ENCODE measurements around the gene MRPL24. TPM values are rescaled to one million over a fixed set of nuclear protein-coding genes. Genes with fewer than 3 reads are reported as not detected.

The MRPL24 gene
- total and polyA plus RNA-seq, 9 of the 15 experiments (the other 6 are each of a cell fraction or from before 2014, with no cell fraction given), result 74.3 to 267 (median 113) TPM

GRCh38 chr1:156727926-156728598 lies 12.8 kb downstream of the MRPL24 start, which contains the start of gene METTL25B (continued):
- TF ChIP-seq CBX8 (IDR thresholded peaks at IDR 0.05; ENCODE audit: borderline replicate concordance, extremely low read depth, low read depth, low read length, poor library complexity, severe bottlenecking), result no peak
- no peak for TF ChIP-seq DACH1 (IDR thresholded peaks at IDR 0.05; ENCODE audit: partially characterized antibody)
- no peak for TF ChIP-seq SMARCA4 (IDR thresholded peaks at IDR 0.05)
- TF ChIP-seq FOXJ2 (tag; IDR thresholded peaks at IDR 0.05), result no peak
- TF ChIP-seq FIP1L1 (IDR thresholded peaks at IDR 0.05; ENCODE audit: low read depth, low read length, poor library complexity, severe bottlenecking), result no peak
- TF ChIP-seq ZNF512 (tag; IDR thresholded peaks at IDR 0.05), result no peak
- no peak for TF ChIP-seq SRF (CRISPR knock-in tag; IDR thresholded peaks at IDR 0.05)
- TF ChIP-seq ZBTB11 (CRISPR knock-in tag; IDR thresholded peaks at IDR 0.05), result no peak; a peak in 1 of 6 replicates
- peak in 1 of 2 experiments; percentile 72; a peak in 2 of 4 replicates for TF ChIP-seq SIN3A (IDR thresholded peaks at IDR 0.05; ENCODE audit: borderline replicate concordance in 2 of 2, control insufficient read depth in 1 of 2, low read depth in 2 of 2, low read length in 2 of 2)
- no peak for TF ChIP-seq FOXM1 (IDR thresholded peaks at IDR 0.05; ENCODE audit: low read depth)
- TF ChIP-seq FOXM1 (CRISPR knock-in tag; IDR thresholded peaks at IDR 0.05; ENCODE audit: low read depth), result no peak
- TF ChIP-seq ZBTB1 (CRISPR knock-in tag; IDR thresholded peaks at IDR 0.05; ENCODE audit: borderline replicate concordance, low read depth), result no peak
- peak; percentile 65 for TF ChIP-seq ETV1 (tag; conservative IDR thresholded peaks at IDR 0.05; ENCODE audit: low read depth)
- TF ChIP-seq ZFP91 (CRISPR knock-in tag; IDR thresholded peaks at IDR 0.05), result 0 out of 2 replicates have a peak, but pooled peaks have one; percentile 18
- TF ChIP-seq ZBTB2 (IDR thresholded peaks at IDR 0.05), result no peak
- TF ChIP-seq L3MBTL2 (IDR thresholded peaks at IDR 0.05), result 0 out of 2 replicates have a peak, but pooled peaks have one; percentile 8
- TF ChIP-seq SMARCC2 (IDR thresholded peaks at IDR 0.05; ENCODE audit: low read depth), result no peak
